Hepatocyte (in vitro differentiated cells): ENCODE data around the gene PIGK. TPM values are rescaled to one million over a fixed set of nuclear protein-coding genes. Genes with fewer than 3 reads are reported as not detected.

Source experiments
- DNase-seq: peaks from one replicate; pipeline ENCODE4 v3.0.0-alpha.2; 2016; ENCODE audit warnings: low spot score
- H2AFZ ChIP-seq: fragments of 200-600 bp; sonication (generic); 2 replicates; pipeline ENCODE4 v1.6.0; 2016; ENCODE audit warnings: antibody characterized with exemption, mild to moderate bottlenecking
- H3K27ac ChIP-seq: fragments of 200-600 bp; sonication (generic); 2 replicates; pipeline ENCODE4 v1.5.1; 2016; ENCODE audit warnings: mild to moderate bottlenecking
- H3K27me3 ChIP-seq: fragments of 200-600 bp; sonication (generic); 2 replicates; pipeline ENCODE4 v1.6.1; 2016
- H3K36me3 ChIP-seq: fragments of 200-600 bp; sonication (generic); replicated peaks from 2 replicates; pipeline ENCODE4 v1.5.1; 2016; ENCODE audit warnings: low read depth; ENCODE audit not compliant: insufficient read depth
- H3K4me1 ChIP-seq: fragments of 200-600 bp; sonication (generic); 2 replicates; pipeline ENCODE4 v1.5.1; 2016; ENCODE audit warnings: mild to moderate bottlenecking, moderate library complexity; ENCODE audit not compliant: insufficient read depth
- H3K4me2 ChIP-seq: fragments of 200-600 bp; sonication (generic); 2 replicates; pipeline ENCODE4 v1.6.0; 2016
- H3K4me3 ChIP-seq: fragments of 200-600 bp; sonication (generic); 2 replicates; pipeline ENCODE4 v1.5.1; 2016; ENCODE audit warnings: mild to moderate bottlenecking
- H3K79me2 ChIP-seq: fragments of 200-600 bp; sonication (generic); 2 replicates; pipeline ENCODE4 v1.6.0; 2017; ENCODE audit warnings: mild to moderate bottlenecking
- H3K9me2 ChIP-seq: fragments of 200-600 bp; sonication (generic); replicated peaks from 2 replicates; pipeline ENCODE4 v1.6.0; 2017; ENCODE audit warnings: mild to moderate bottlenecking; ENCODE audit not compliant: insufficient read depth
- H3K9me3 ChIP-seq: fragments of 200-600 bp; sonication (generic); 2 replicates; pipeline ENCODE4 v1.5.1; 2016; ENCODE audit warnings: low read depth, mild to moderate bottlenecking
- H4K20me1 ChIP-seq: fragments of 200-600 bp; sonication (generic); 2 replicates; pipeline ENCODE4 v1.6.0; 2016; ENCODE audit warnings: mild to moderate bottlenecking; ENCODE audit not compliant: insufficient read depth, poor library complexity, severe bottlenecking
- CTCF ChIP-seq: fragments of 200-600 bp; sonication (generic); IDR thresholded peaks from 2 replicates; pipeline ENCODE4 v1.5.1; 2016; ENCODE audit warnings: antibody characterized with exemption, mild to moderate bottlenecking; ENCODE audit not compliant: poor library complexity
- EZH2 ChIP-seq: fragments of 200-600 bp; sonication (generic); IDR thresholded peaks from 2 replicates; pipeline ENCODE4 v1.6.1; 2016; ENCODE audit warnings: antibody characterized with exemption, mild to moderate bottlenecking, borderline replicate concordance
- EZH2phosphoT487 ChIP-seq: fragments of 200-600 bp; sonication (generic); IDR thresholded peaks from one replicate; pipeline ENCODE4 v1.6.1; 2018; ENCODE audit warnings: antibody characterized with exemption, mild to moderate bottlenecking, low read depth, moderate library complexity; ENCODE audit not compliant: unreplicated experiment, severe bottlenecking
- WGBS: methylation state at CpG from one replicate; pipeline ENCODE4 v1.1.6; 2016; ENCODE audit warnings: low lambda C conversion rate; ENCODE audit errors: missing lambda C conversion rate; 5-methylcytosine and 5-hydroxymethylcytosine counted together
- polyA plus RNA-seq: library from polyadenylated mRNA; unstranded; fragments of >200 nt; fragmentation: Nextera tagmentation; extraction: Ambion mirVana; gene quantifications from 2 replicates; pipeline ENCODE4 v1.2.1, GENCODE V29; 2016
- total RNA-seq: library from RNA; depleted of rRNA; stranded (reverse); fragments of >200 nt; gene quantifications from 2 replicates; pipeline ENCODE4 v1.2.3, GENCODE V29; 2014

PIGK gene
- total and polyA plus RNA-seq, 2 experiments from 2014 or later, result 19.4 to 37.1 TPM

- TF ChIP-seq EZH2phosphoT487 (no peak), CTCF (no peak), EZH2 (no peak)
- no peak for DNase-seq
- WGBS, result 79% methylated on average over 1 of the region's 1 CpG
- Histone ChIP-seq H3K4me1 (no peaks in the 10 kb centered on the region), H3K27me3 (peaks cover 15% of the 10 kb centered on the region), H3K4me3 (no peak overlapping the region), H3K4me2 (no peak overlapping the region), H3K9me2 (no peaks in the 10 kb centered on the region), H3K9me3 (no peaks in the 10 kb centered on the region), H4K20me1 (no peaks in the 10 kb centered on the region), H2AFZ (no peak overlapping the region), H3K79me2 (no peaks in the 10 kb centered on the region), H3K27ac (no peak overlapping the region), H3K36me3 (no peaks in the 10 kb centered on the region)
Observed at GRCh38 chr1:77263708-77264107, 44.5 kb upstream of the PIGK start.

- no peak for DNase-seq
Observed at GRCh38 chr1:77253211-77253610, 34.0 kb upstream of the PIGK start.

GRCh38 chr1:77250126-77250525 lies 30.9 kb upstream of the PIGK start:
- H3K4me2 ChIP-seq, result no peak overlapping the region
- no peaks in the 10 kb centered on the region for H4K20me1 ChIP-seq
- DNase-seq, result no peak
- H3K4me1 ChIP-seq, result no peaks in the 10 kb centered on the region
- H3K79me2 ChIP-seq, result no peaks in the 10 kb centered on the region
- no peaks in the 10 kb centered on the region for H3K36me3 ChIP-seq
- no peak overlapping the region for H2AFZ ChIP-seq
- H3K27me3 ChIP-seq, result no peaks in the 10 kb centered on the region
- WGBS, result 83% methylated on average over 1 of the region's 1 CpG
- no peaks in the 10 kb centered on the region for H3K9me2 ChIP-seq
- no peaks in the 10 kb centered on the region for H3K9me3 ChIP-seq
- no peak overlapping the region for H3K4me3 ChIP-seq
- no peak overlapping the region for H3K27ac ChIP-seq
- TF ChIP-seq EZH2phosphoT487 (no peak), CTCF (no peak), EZH2 (no peak)

More at GRCh38 chr1:77253211-77253610, 34.0 kb upstream of the PIGK start:
- Histone ChIP-seq H4K20me1 (no peaks in the 10 kb centered on the region), H3K9me3 (no peaks in the 10 kb centered on the region), H3K4me1 (no peaks in the 10 kb centered on the region), H3K4me2 (no peak overlapping the region), H3K27ac (no peak overlapping the region), H3K36me3 (no peaks in the 10 kb centered on the region), H3K9me2 (no peaks in the 10 kb centered on the region), H2AFZ (no peak overlapping the region), H3K79me2 (no peaks in the 10 kb centered on the region), H3K27me3 (no peaks in the 10 kb centered on the region), H3K4me3 (no peak overlapping the region)
- 69% methylated on average over 1 of the region's 1 CpG for WGBS
- TF ChIP-seq EZH2phosphoT487 (no peak), EZH2 (no peak), CTCF (no peak)

DNA sequence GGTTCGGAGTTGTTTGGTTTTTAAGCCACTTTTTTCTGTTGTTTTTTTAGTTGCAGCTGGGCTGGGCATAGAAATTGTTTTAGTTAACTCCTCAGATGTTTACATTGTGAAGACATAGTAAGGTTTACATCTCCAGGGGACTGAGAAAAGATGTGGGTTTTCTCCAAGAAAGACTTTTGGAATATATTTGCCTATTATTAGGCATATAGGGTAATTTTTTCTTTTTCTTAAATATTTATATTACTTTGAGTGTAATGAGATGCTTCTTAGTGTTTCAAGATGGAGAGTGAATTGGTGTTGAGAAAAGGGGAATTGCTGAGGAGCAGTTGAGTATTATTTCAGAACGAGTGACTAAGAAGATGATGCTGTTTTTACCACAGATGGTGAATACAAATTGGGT lies 26.6 kb upstream of the PIGK start:
- no peak overlapping the region for H3K4me3 ChIP-seq
- no peaks in the 10 kb centered on the region for H3K79me2 ChIP-seq
- no peak for TF ChIP-seq CTCF
- TF ChIP-seq EZH2, result no peak
- no peak for TF ChIP-seq EZH2phosphoT487
- WGBS, result 55% methylated on average over 2 of the region's 2 CpGs
- H3K9me3 ChIP-seq, result no peaks in the 10 kb centered on the region
- no peak overlapping the region for H3K27ac ChIP-seq
- no peaks in the 10 kb centered on the region for H3K36me3 ChIP-seq
- H3K27me3 ChIP-seq, result no peaks in the 10 kb centered on the region
- H4K20me1 ChIP-seq, result no peaks in the 10 kb centered on the region
- H3K9me2 ChIP-seq, result no peaks in the 10 kb centered on the region
- no peaks in the 10 kb centered on the region for H3K4me1 ChIP-seq
- H2AFZ ChIP-seq, result no peak overlapping the region
- no peak overlapping the region for H3K4me2 ChIP-seq
- no peak for DNase-seq
